ENCODE measurements around the gene RNASE1.
"Not testable (repeated sequence)": the region's sequence is repeated elsewhere in the genome, so short reads cannot be mapped to it uniquely, and the experiment has no call there.

The RNASE1 gene

GRCh38 chr14:20768593-20768892 is 34.1 kb downstream of the RNASE1 start:
- TF ChIP-seq CTCF (conservative IDR thresholded peaks at IDR 0.05; ENCODE audit: low read length), result no peak
- TF ChIP-seq EZH2phosphoT487 (IDR thresholded peaks at IDR 0.05; ENCODE audit: borderline replicate concordance), result no peak
- H3K4me3 ChIP-seq (ENCODE audit: low read length, poor library complexity, severe bottlenecking), result no peak overlapping the region
- no peaks in the 10 kb centered on the region for H4K20me1 ChIP-seq (ENCODE audit: insufficient read depth, low read length, poor library complexity, severe bottlenecking)
- no peaks in the 10 kb centered on the region for H3K36me3 ChIP-seq (ENCODE audit: insufficient read depth, low read length)
- H2AFZ ChIP-seq (ENCODE audit: low read length), result no peak overlapping the region
- H3K9ac ChIP-seq (ENCODE audit: low read depth, low read length, poor library complexity, severe bottlenecking), result no peak overlapping the region
- H3F3A ChIP-seq (ENCODE audit: low read depth), result no peaks in the 10 kb centered on the region
- no peaks in the 10 kb centered on the region for H3K27me3 ChIP-seq (ENCODE audit: insufficient read depth, low read length, poor library complexity, severe bottlenecking)
- no peak overlapping the region for H3K4me2 ChIP-seq (ENCODE audit: low read depth, low read length, poor library complexity, severe bottlenecking)
- no peaks in the 10 kb centered on the region for H3K79me2 ChIP-seq (ENCODE audit: insufficient read depth, low read length)
- no peaks in the 10 kb centered on the region for H3K9me2 ChIP-seq (replicated peaks; ENCODE audit: low read depth, low read length)
- H3K9me3 ChIP-seq (ENCODE audit: insufficient read depth, low read depth, low read length), result no peaks in the 10 kb centered on the region
- no peaks in the 10 kb centered on the region for H3K4me1 ChIP-seq (ENCODE audit: insufficient read depth, low read length, poor library complexity, severe bottlenecking)

GRCh38 chr14:20760950-20761349 is 41.7 kb downstream of the RNASE1 start:
- H3K4me1 ChIP-seq (ENCODE audit: insufficient read depth, low read length, poor library complexity, severe bottlenecking), result no peaks in the 10 kb centered on the region
- no peak overlapping the region for H3K4me2 ChIP-seq (ENCODE audit: low read depth, low read length, poor library complexity, severe bottlenecking)
- no peaks in the 10 kb centered on the region for H3K9me2 ChIP-seq (replicated peaks; ENCODE audit: low read depth, low read length)
- TF ChIP-seq EZH2phosphoT487 (IDR thresholded peaks at IDR 0.05; ENCODE audit: borderline replicate concordance) (no peak), CTCF (conservative IDR thresholded peaks at IDR 0.05; ENCODE audit: low read length) (no peak)
- no peaks in the 10 kb centered on the region for H3K36me3 ChIP-seq (ENCODE audit: insufficient read depth, low read length)
- H3K79me2 ChIP-seq (ENCODE audit: insufficient read depth, low read length), result no peaks in the 10 kb centered on the region
- H3K9me3 ChIP-seq (ENCODE audit: insufficient read depth, low read depth, low read length), result no peaks in the 10 kb centered on the region
- H3K9ac ChIP-seq (ENCODE audit: low read depth, low read length, poor library complexity, severe bottlenecking), result no peak overlapping the region
- H3K4me3 ChIP-seq (ENCODE audit: low read length, poor library complexity, severe bottlenecking), result no peak overlapping the region
- H3F3A ChIP-seq (ENCODE audit: low read depth), result no peaks in the 10 kb centered on the region
- H4K20me1 ChIP-seq (ENCODE audit: insufficient read depth, low read length, poor library complexity, severe bottlenecking), result no peaks in the 10 kb centered on the region
- no peak overlapping the region for H2AFZ ChIP-seq (ENCODE audit: low read length)
- H3K27me3 ChIP-seq (ENCODE audit: insufficient read depth, low read length, poor library complexity, severe bottlenecking), result no peaks in the 10 kb centered on the region

- not testable (repeated sequence) for H3K79me2 ChIP-seq (ENCODE audit: insufficient read depth, low read length); H3K9me3 ChIP-seq (ENCODE audit: insufficient read depth, low read depth, low read length); H3K36me3 ChIP-seq (ENCODE audit: insufficient read depth, low read length); H3K4me3 ChIP-seq (ENCODE audit: low read length, poor library complexity, severe bottlenecking); H3K4me2 ChIP-seq (ENCODE audit: low read depth, low read length, poor library complexity, severe bottlenecking); H2AFZ ChIP-seq (ENCODE audit: low read length); H3F3A ChIP-seq (ENCODE audit: low read depth); H3K4me1 ChIP-seq (ENCODE audit: insufficient read depth, low read length, poor library complexity, severe bottlenecking); H3K9ac ChIP-seq (ENCODE audit: low read depth, low read length, poor library complexity, severe bottlenecking); H3K27me3 ChIP-seq (ENCODE audit: insufficient read depth, low read length, poor library complexity, severe bottlenecking); H4K20me1 ChIP-seq (ENCODE audit: insufficient read depth, low read length, poor library complexity, severe bottlenecking); H3K9me2 ChIP-seq (replicated peaks; ENCODE audit: low read depth, low read length)
Observed at GRCh38 chr14:20759465-20759864, 43.2 kb downstream of the RNASE1 start.

- Histone ChIP-seq H2AFZ (ENCODE audit: low read length) (no peak overlapping the region), H4K20me1 (ENCODE audit: insufficient read depth, low read length, poor library complexity, severe bottlenecking) (no peaks in the 10 kb centered on the region), H3K27me3 (ENCODE audit: insufficient read depth, low read length, poor library complexity, severe bottlenecking) (no peaks in the 10 kb centered on the region), H3K4me3 (ENCODE audit: low read length, poor library complexity, severe bottlenecking) (no peak overlapping the region), H3K4me2 (ENCODE audit: low read depth, low read length, poor library complexity, severe bottlenecking) (no peak overlapping the region), H3K9ac (ENCODE audit: low read depth, low read length, poor library complexity, severe bottlenecking) (no peak overlapping the region), H3F3A (ENCODE audit: low read depth) (no peaks in the 10 kb centered on the region), H3K9me2 (replicated peaks; ENCODE audit: low read depth, low read length) (no peaks in the 10 kb centered on the region), H3K4me1 (ENCODE audit: insufficient read depth, low read length, poor library complexity, severe bottlenecking) (no peaks in the 10 kb centered on the region), H3K9me3 (ENCODE audit: insufficient read depth, low read depth, low read length) (no peaks in the 10 kb centered on the region), H3K79me2 (ENCODE audit: insufficient read depth, low read length) (no peaks in the 10 kb centered on the region), H3K36me3 (ENCODE audit: insufficient read depth, low read length) (no peaks in the 10 kb centered on the region)
- TF ChIP-seq CTCF (conservative IDR thresholded peaks at IDR 0.05; ENCODE audit: low read length) (peak; percentile 78), EZH2phosphoT487 (IDR thresholded peaks at IDR 0.05; ENCODE audit: borderline replicate concordance) (no peak)
Observed at GRCh38 chr14:20757965-20758364, 44.7 kb downstream of the RNASE1 start.
